K562 (cell line): Measurements from ENCODE around the gene SH3BP5. TPM values are rescaled to one million over a fixed set of nuclear protein-coding genes. Genes with fewer than 3 reads are reported as not detected.

ENCODE experiments used
- ATAC-seq: fragments of 200-7000 bp; cut with Tn5 transposase; 3 replicates; pipeline ENCODE4 v1.9.1; 2020; ENCODE audit warnings: moderate library complexity
- BruUV-seq: library from RNA; stranded (reverse); fragments of 400-500 nt; replicated peaks from 2 replicates; lab custom pipeline; 2021; lab: Mats Ljungman, UMichigan
- CTCF ChIA-PET: fragments of 300-600 bp; formaldehyde crosslinking; extraction: SDS; loops from one replicate; lab custom pipeline; 2021; ENCODE audit warnings: low intra/inter-chr PET ratio; lab: Yijun Ruan, JAX
- POLR2A ChIA-PET: fragments of 300-600, 350-650 bp; sonication (Branson Sonifier 250); formaldehyde crosslinking; extraction: SDS; loops from one replicate; lab custom pipeline; 2021; ENCODE audit warnings: antibody characterized with exemption, inconsistent platforms; lab: Yijun Ruan, JAX
- DNase-seq, 4 experiments: peaks; one replicate each; pipeline versions ENCODE4 v3.0.0 to v3.0.0-alpha.2; 2011 to 2018; ENCODE audit warnings: low spot score in 3 of 4, mixed read lengths in 3 of 4; ENCODE audit errors: extremely low read depth in 1 of 4
- FAIRE-seq: peaks from 2 replicates; lab custom pipeline; 2011; peaks lifted over from hg19 to GRCh38; lab: Jason Lieb, UNC
- H2AFZ ChIP-seq: 2 replicates; pipeline ENCODE4 v1.6.0; 2011; ENCODE audit warnings: low read depth, low read length, control low read depth, inconsistent platforms
- H3K27ac ChIP-seq: fragments of 200-600 bp; 3 replicates; pipeline ENCODE4 v1.8.0; 2011; ENCODE audit warnings: low read depth, mild to moderate bottlenecking, control low read depth, inconsistent platforms, low read length, moderate library complexity, mixed read lengths; ENCODE audit errors: extremely low read depth
- H3K27me3 ChIP-seq, 2 experiments: fragments of 300-600 bp in 1 of 2; 2 replicates in 1 of 2; 3 replicates in 1 of 2; pipeline versions ENCODE4 v1.6.0 to v1.8.0; 2011; ENCODE audit warnings: inconsistent platforms in 2 of 2, low read length in 2 of 2, mild to moderate bottlenecking in 1 of 2, mixed read lengths in 1 of 2, moderate library complexity in 1 of 2; ENCODE audit not compliant: control insufficient read depth in 2 of 2, insufficient read depth in 2 of 2
- H3K36me3 ChIP-seq: fragments of 300-600 bp; 3 replicates; pipeline ENCODE4 v1.8.0; 2011; ENCODE audit warnings: mild to moderate bottlenecking, low read length, inconsistent platforms; ENCODE audit not compliant: control insufficient read depth, insufficient read depth
- H3K4me1 ChIP-seq, 2 experiments: fragments of 200-600 bp in 1 of 2; replicated peaks in 1 of 2; 2 replicates in 1 of 2; 3 replicates in 1 of 2; pipeline versions ENCODE4 v1.5.1 to v1.8.0; 2011; ENCODE audit warnings: inconsistent platforms in 2 of 2, low read length in 2 of 2, mild to moderate bottlenecking in 1 of 2, mixed read lengths in 1 of 2, moderate library complexity in 1 of 2; ENCODE audit not compliant: control insufficient read depth in 2 of 2, insufficient read depth in 2 of 2
- H3K4me2 ChIP-seq: 2 replicates; pipeline ENCODE4 v1.6.1; 2011; ENCODE audit warnings: low read length, control low read depth, inconsistent platforms, mixed read lengths; ENCODE audit not compliant: insufficient read depth
- H3K4me3 ChIP-seq: fragments of 200-600 bp; sonication (generic), shearing (Covaris generic); 2 replicates; pipeline ENCODE4 v1.5.1; 2016; ENCODE audit warnings: control low read depth, inconsistent platforms
- H3K79me2 ChIP-seq: fragments of 200-600 bp; 3 replicates; pipeline ENCODE4 v1.8.0; 2011; ENCODE audit warnings: low read length, inconsistent platforms; ENCODE audit not compliant: control insufficient read depth, insufficient read depth
- H3K9ac ChIP-seq, 2 experiments: 2 replicates each; pipeline versions ENCODE4 v1.6.0 to v1.6.1; 2011; ENCODE audit warnings: low read depth in 2 of 2, low read length in 2 of 2, control low read depth in 1 of 2, inconsistent platforms in 1 of 2, mild to moderate bottlenecking in 1 of 2, mixed read lengths in 1 of 2; ENCODE audit not compliant: insufficient read depth in 1 of 2
- H3K9me1 ChIP-seq: one replicate; pipeline ENCODE4 v1.6.0; 2011; ENCODE audit warnings: inconsistent platforms, mild to moderate bottlenecking, low read length, moderate library complexity; ENCODE audit not compliant: control insufficient read depth, insufficient read depth
- H3K9me3 ChIP-seq: replicated peaks from 2 replicates; pipeline ENCODE4 v1.5.1; 2011; ENCODE audit warnings: low read depth, low read length, inconsistent platforms; ENCODE audit not compliant: control insufficient read depth, insufficient read depth
- H4K20me1 ChIP-seq: replicated peaks from 2 replicates; pipeline ENCODE4 v1.6.1; 2011; ENCODE audit warnings: low read length, inconsistent platforms, mixed read lengths; ENCODE audit not compliant: control insufficient read depth, insufficient read depth
- ARID1B ChIP-seq: fragments of 450-650 bp; IDR thresholded peaks from 2 replicates; pipeline ENCODE4 v1.6.1; 2016; ENCODE audit warnings: antibody characterized with exemption, mild to moderate bottlenecking, inconsistent platforms
- BRD4 ChIP-seq: fragments of 200-600 bp; sonication (generic); IDR thresholded peaks from 2 replicates; pipeline ENCODE4 v1.6.1; 2017; ENCODE audit warnings: inconsistent platforms
- CBX3 ChIP-seq, 2 experiments: IDR thresholded peaks; 1 replicate in 1 of 2; 2 replicates in 1 of 2; pipeline ENCODE4 v1.6.1; 2012; ENCODE audit warnings: inconsistent platforms in 2 of 2, low read length in 2 of 2, borderline replicate concordance in 1 of 2, control low read depth in 1 of 2
- CREB3 ChIP-seq: fragments of 450-650 bp; conservative IDR thresholded peaks from 2 replicates; pipeline ENCODE4 v1.6.1; 2016; ENCODE audit warnings: missing genetic modification characterization, low read depth, mild to moderate bottlenecking, missing compliant biosample characterization, moderate library complexity
- DPF2 ChIP-seq: fragments of 450-650 bp; IDR thresholded peaks from 2 replicates; pipeline ENCODE4 v1.6.1; 2016
- ESRRA ChIP-seq: fragments of 450-650 bp; IDR thresholded peaks from 2 replicates; pipeline ENCODE4 v1.6.1; 2014; ENCODE audit warnings: low read depth, mild to moderate bottlenecking, moderate library complexity, borderline replicate concordance
- ETV6 ChIP-seq, 3 experiments: fragments of 150-350 bp in 1 of 3; sonication (generic) in 1 of 3; formaldehyde crosslinking in 1 of 3; IDR thresholded peaks; 2 replicates each; pipeline versions ENCODE4 v1.6.1 to v1.8.0; 2014 to 2022; ENCODE audit warnings: borderline replicate concordance in 2 of 3, low read depth in 2 of 3, antibody characterized with exemption in 1 of 3, low read length in 1 of 3, mild to moderate bottlenecking in 1 of 3, missing genetic modification reagents in 1 of 3
- FOXJ2 ChIP-seq: fragments of 200-800 bp; sonication (Bioruptor generic); IDR thresholded peaks from 2 replicates; pipeline ENCODE4 v1.6.1; 2016; ENCODE audit warnings: missing genetic modification characterization, missing compliant biosample characterization
- HDAC1 ChIP-seq, 2 experiments: fragments of 450-650 bp; IDR thresholded peaks; 2 replicates each; pipeline ENCODE4 v1.6.1; 2016 to 2017; ENCODE audit warnings: inconsistent platforms in 1 of 2, mild to moderate bottlenecking in 1 of 2, moderate library complexity in 1 of 2
- KDM5B ChIP-seq: fragments of 200-600 bp; sonication (generic); IDR thresholded peaks from 2 replicates; pipeline ENCODE4 v1.6.1; 2012; ENCODE audit warnings: low read depth, mild to moderate bottlenecking, moderate library complexity, low read length, control low read depth, inconsistent platforms; ENCODE audit not compliant: insufficient replicate concordance
- MAFK ChIP-seq: IDR thresholded peaks from 2 replicates; pipeline ENCODE4 v1.6.1; 2011; ENCODE audit warnings: low read length, improper control_type of control experiment
- RBM25 ChIP-seq: fragments of 200-400 bp; formaldehyde crosslinking; IDR thresholded peaks from 2 replicates; pipeline ENCODE4 v1.6.1; 2018; ENCODE audit warnings: low read length, low read depth, moderate library complexity; ENCODE audit not compliant: severe bottlenecking
- SAFB ChIP-seq: fragments of 200-400 bp; formaldehyde crosslinking; IDR thresholded peaks from 2 replicates; pipeline ENCODE4 v1.6.1; 2017; ENCODE audit warnings: low read depth, low read length, borderline replicate concordance
- SMAD3 ChIP-seq: fragments of 450-650 bp; formaldehyde crosslinking; conservative IDR thresholded peaks from 2 replicates; pipeline ENCODE4 v1.4.0; 2020; ENCODE audit warnings: mild to moderate bottlenecking
- SMARCA4 ChIP-seq: fragments of 450-650 bp; IDR thresholded peaks from 2 replicates; pipeline ENCODE4 v1.6.1; 2016
- TARDBP ChIP-seq: fragments of 450-650 bp; IDR thresholded peaks from 2 replicates; pipeline ENCODE4 v1.6.1; 2016
- ZNF121 ChIP-seq: sonication (generic); formaldehyde crosslinking; conservative IDR thresholded peaks from 2 replicates; pipeline ENCODE4 v1.8.0; 2022; ENCODE audit warnings: missing genetic modification reagents
- WGBS: fragments of 100-300 bp; shearing (Covaris generic); methylation state at CpG from one replicate; pipeline ENCODE4 v1.1.6; 2016; ENCODE audit warnings: low coverage, mixed read lengths; ENCODE audit not compliant: insufficient coverage; ENCODE audit errors: missing lambda C conversion rate; 5-methylcytosine and 5-hydroxymethylcytosine counted together
- in situ Hi-C: fragments of 300-500 bp; cut with MboI; formaldehyde crosslinking; loops from 4 replicates; pipeline ENCODE4 v1.15.0; 2018; ENCODE audit warnings: inconsistent platforms, mixed read lengths
- intact Hi-C: fragments of 100-400 bp; cut with micrococcal nuclease; formaldehyde crosslinking; loops from 2 replicates; pipeline ENCODE4 v1.14.2; 2022
- polyA plus RNA-seq, 8 experiments: library from polyadenylated mRNA; depleted of rRNA in 4 of 8; stranded (reverse) in 5 of 8; unstranded in 3 of 8; fragments of >200 nt; fragmentation: Nextera tagmentation in 2 of 8; fragmentation: Illumina TruSeq in 1 of 8; extraction: Ambion mirVana in 2 of 8; extraction: Trizol in 1 of 8; gene quantifications; 2 replicates each; pipeline versions ENCODE4 v1.2.1 to v1.2.3, GENCODE V29; 2011 to 2014; ENCODE audit warnings: inconsistent platforms in 1 of 8, missing spikeins in 1 of 8
- total RNA-seq, 7 experiments: library from RNA; depleted of rRNA in 6 of 7; stranded (reverse); fragments of >200 nt in 6 of 7; fragmentation: Illumina TruSeq in 2 of 7; extraction: Trizol in 2 of 7; gene quantifications; 2 replicates each; pipeline versions ENCODE4 v1.2.1 to v1.2.3, GENCODE V29; 2011 to 2021; ENCODE audit warnings: low replicate concordance in 1 of 7
- TF ChIP-seq, protein P1 (sequence below): fragments of 250-450 bp; sonication (Bioruptor Pico); IDR thresholded peaks from 2 replicates; pipeline ENCODE4 v1.8.0; 2022; ENCODE audit warnings: inconsistent platforms, mild to moderate bottlenecking, moderate library complexity, borderline replicate concordance

SH3BP5 gene
- total and polyA plus RNA-seq, 9 of the 15 experiments (the other 6 are each of a cell fraction or from before 2014, with no cell fraction given) = 2.9 to 29.0 (median 14.9) TPM

DNA sequence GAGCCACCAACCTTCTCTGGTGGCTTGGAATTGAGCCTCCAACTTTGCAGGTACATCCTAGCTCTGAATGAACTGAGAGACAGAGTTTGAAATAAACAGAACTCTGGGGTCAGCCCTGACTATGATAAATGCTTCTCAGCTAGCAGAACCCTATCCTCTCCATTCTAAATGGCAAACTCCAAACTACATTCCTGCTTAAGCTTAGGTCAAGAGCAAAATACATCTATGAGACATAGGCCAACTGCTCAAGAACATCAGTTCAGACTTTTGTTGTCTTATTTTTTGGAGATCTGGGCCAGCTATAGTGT is 1.5 kb upstream of the SH3BP5 start (continued):
- TF ChIP-seq KDM5B = no peak
- no peak for TF ChIP-seq MAFK
- no peak for TF ChIP-seq SMAD3
- TF ChIP-seq, all 486 proteins: peak for 7

DNA sequence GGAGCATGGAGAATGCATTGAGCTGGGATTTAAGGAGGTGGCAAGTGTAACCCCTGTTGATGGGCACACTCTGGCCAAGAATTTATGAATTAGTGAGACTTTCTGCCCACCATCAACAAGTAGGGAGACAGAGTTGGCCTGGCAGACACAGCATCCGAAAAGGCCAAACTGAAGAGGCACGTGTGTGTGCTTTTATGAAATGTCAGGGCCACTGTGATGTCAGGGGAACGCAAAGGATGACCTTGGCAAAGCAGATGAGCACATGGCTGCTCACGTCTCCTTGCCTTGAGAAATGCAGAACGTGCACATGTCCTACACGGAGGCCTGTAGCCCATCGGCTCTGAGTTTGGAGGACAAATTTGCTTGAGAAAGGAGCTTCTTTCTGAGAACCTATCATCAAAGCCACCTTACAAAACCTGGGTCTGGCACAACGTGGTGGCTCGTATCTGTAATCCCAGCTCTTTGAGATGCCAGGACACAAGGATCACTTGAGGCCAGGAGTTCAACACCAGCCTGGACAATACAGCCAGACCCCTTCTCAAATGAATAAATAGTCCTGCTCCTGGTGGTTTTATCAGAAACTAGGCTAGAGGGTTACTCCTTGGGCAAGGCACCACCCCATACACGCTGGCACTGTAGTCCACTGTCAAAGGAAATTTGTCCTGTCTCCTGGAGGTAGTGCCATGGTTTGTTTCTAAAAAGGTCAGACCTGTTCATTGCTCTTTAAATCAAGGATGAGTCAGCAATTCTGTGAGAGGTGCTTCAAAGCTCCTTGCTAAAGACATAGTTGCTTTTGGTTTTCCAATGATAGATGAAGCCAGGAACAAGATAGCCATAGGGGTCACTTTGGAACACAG is 941 bp upstream of the SH3BP5 start:
- Histone ChIP-seq H3K4me2 (peak overlapping the region; percentile 93), H3K9me1 (no peaks in the 10 kb centered on the region), H3K27ac (peak overlapping the region; percentile 71), H3K9me3 (no peaks in the 10 kb centered on the region), H3K79me2 (peaks cover 20% of the 10 kb centered on the region; the same call in 2 of the 3 replicates), H3K9ac (peak overlapping the region; percentile 68 to 98), H3K36me3 (peaks cover 16% of the 10 kb centered on the region; the same call in 1 of the 3 replicates), H3K4me3 (no peak overlapping the region), H4K20me1 (no peaks in the 10 kb centered on the region), H3K27me3 (no peaks in the 10 kb centered on the region), H3K4me1 (peaks cover 23 to 31% of the 10 kb centered on the region in 2 experiments), H2AFZ (peak overlapping the region; percentile 100)
- ChIA-PET CTCF (interaction anchor here (2.0 kb wide), 1 partner anchor 65 kb away, joined by 10 read pairs; no protein-coding TSS in a partner anchor), POLR2A (interaction anchor here (0.5 to 2.1 kb wide), 18 partner anchors 8 to 741 kb away, joined by 3 to 10 read pairs (median 4); no protein-coding TSS in a partner anchor)
- BruUV-seq = no TSS peak
- WGBS = 74% methylated on average over 10 of the region's 10 CpGs
- in situ Hi-C loops = no loop called here
- FAIRE-seq (no peak), ATAC-seq (no peak), DNase-seq (peak in 3 of 4 experiments; percentile 40 to 63 (median 44))
- intact Hi-C loops = no loop called here
- no peak for TF ChIP-seq SAFB
- peak; percentile 87 for TF ChIP-seq RBM25
- TF ChIP-seq TARDBP = no peak
- TF ChIP-seq ARID1B = peak; percentile 44
- TF ChIP-seq ETV6 (IDR thresholded peaks at IDR 0.05; ENCODE audit: borderline replicate concordance in 1 of 2, low read depth in 2 of 2, low read length in 1 of 2) = no peak
- no peak for TF ChIP-seq ETV6 (CRISPR knock-in tag; IDR thresholded peaks at IDR 0.05; ENCODE audit: borderline replicate concordance)
- TF ChIP-seq DPF2 = peak; percentile 73
- 0 out of 3 replicates have a peak, but pooled peaks of 1 of the 2 experiments have one; percentile 10 for TF ChIP-seq CBX3 (IDR thresholded peaks at IDR 0.05; ENCODE audit: borderline replicate concordance in 1 of 2, low read length in 2 of 2)
- TF ChIP-seq BRD4 = peak; percentile 29; the same call in 1 of the 2 replicates
- TF ChIP-seq FOXJ2 = peak; percentile 47
- peak; percentile 8; the same call in 1 of the 2 replicates for TF ChIP-seq ESRRA
- TF ChIP-seq ZNF121 (CRISPR knock-in tag) = peak; percentile 98
- 0 out of 4 replicates have a peak, but pooled peaks of 1 of the 2 experiments have one; percentile 54 for TF ChIP-seq HDAC1 (IDR thresholded peaks at IDR 0.05)
- 0 out of 2 replicates have a peak, but pooled peaks have one; percentile 39 for TF ChIP-seq CREB3 (tag)
- TF ChIP-seq SMARCA4 = 0 out of 2 replicates have a peak, but pooled peaks have one; percentile 61
- TF ChIP-seq, protein P1, sequence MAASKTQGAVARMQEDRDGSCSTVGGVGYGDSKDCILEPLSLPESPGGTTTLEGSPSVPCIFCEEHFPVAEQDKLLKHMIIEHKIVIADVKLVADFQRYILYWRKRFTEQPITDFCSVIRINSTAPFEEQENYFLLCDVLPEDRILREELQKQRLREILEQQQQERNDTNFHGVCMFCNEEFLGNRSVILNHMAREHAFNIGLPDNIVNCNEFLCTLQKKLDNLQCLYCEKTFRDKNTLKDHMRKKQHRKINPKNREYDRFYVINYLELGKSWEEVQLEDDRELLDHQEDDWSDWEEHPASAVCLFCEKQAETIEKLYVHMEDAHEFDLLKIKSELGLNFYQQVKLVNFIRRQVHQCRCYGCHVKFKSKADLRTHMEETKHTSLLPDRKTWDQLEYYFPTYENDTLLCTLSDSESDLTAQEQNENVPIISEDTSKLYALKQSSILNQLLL (CRISPR knock-in tag) = no peak
